Parathyroid adenoma (tissue), 2 donors: Measurements from ENCODE around the gene RNF112.

ENCODE experiments used
- H2AFZ ChIP-seq: fragments of 300-600 bp; sonication (generic); one replicate; pipeline ENCODE4 v1.7.0; 2017; ENCODE audit warnings: antibody characterized with exemption, mild to moderate bottlenecking
- H3K27ac ChIP-seq: fragments of 300-600 bp; sonication (generic); one replicate; pipeline ENCODE4 v1.7.0; 2017
- H3K27me3 ChIP-seq: fragments of 300-600 bp; sonication (generic); one replicate; pipeline ENCODE4 v1.7.0; 2017; ENCODE audit warnings: low read length; ENCODE audit not compliant: control insufficient read depth, insufficient read depth
- H3K36me3 ChIP-seq: fragments of 300-600 bp; sonication (generic); one replicate; pipeline ENCODE4 v1.7.0; 2017; ENCODE audit warnings: low read length; ENCODE audit not compliant: control insufficient read depth, insufficient read depth
- H3K4me1 ChIP-seq: fragments of 300-600 bp; sonication (generic); one replicate; pipeline ENCODE4 v1.7.0; 2017; ENCODE audit warnings: control low read depth
- H3K4me2 ChIP-seq: fragments of 300-600 bp; sonication (generic); one replicate; pipeline ENCODE4 v1.7.0; 2017; ENCODE audit warnings: low read length
- H3K4me3 ChIP-seq: fragments of 300-600 bp; sonication (generic); one replicate; pipeline ENCODE4 v1.7.0; 2017; ENCODE audit warnings: low read depth, low read length
- H3K79me2 ChIP-seq: fragments of 300-600 bp; sonication (generic); one replicate; pipeline ENCODE4 v1.7.0; 2017; ENCODE audit warnings: control low read depth
- H3K9ac ChIP-seq: fragments of 300-600 bp; sonication (generic); one replicate; pipeline ENCODE4 v1.7.0; 2017; ENCODE audit warnings: mild to moderate bottlenecking
- H3K9me3 ChIP-seq: fragments of 300-600 bp; sonication (generic); one replicate; pipeline ENCODE4 v1.7.0; 2017; ENCODE audit warnings: low read length; ENCODE audit not compliant: control insufficient read depth
- CTCF ChIP-seq: fragments of 300-600 bp; sonication (generic); IDR thresholded peaks from one replicate; pipeline ENCODE4 v1.7.0; 2017; ENCODE audit warnings: antibody characterized with exemption, mild to moderate bottlenecking
- donor health status: primary hyperparathyroidism.

The RNF112 gene

GRCh38 chr17:19372866-19373504 is 38.0 kb upstream of the RNF112 start:
- H2AFZ ChIP-seq, result no peak overlapping the region
- peaks cover 2% of the 10 kb centered on the region for H3K79me2 ChIP-seq
- H3K9me3 ChIP-seq, result no peaks in the 10 kb centered on the region
- no peak overlapping the region for H3K4me2 ChIP-seq
- no peaks in the 10 kb centered on the region for H3K27me3 ChIP-seq
- no peak overlapping the region for H3K4me3 ChIP-seq
- no peak overlapping the region for H3K27ac ChIP-seq
- no peaks in the 10 kb centered on the region for H3K36me3 ChIP-seq
- H3K9ac ChIP-seq, result no peak overlapping the region
- TF ChIP-seq CTCF, result no peak
- peaks cover 2% of the 10 kb centered on the region for H3K4me1 ChIP-seq

- Histone ChIP-seq H3K79me2 (peaks cover 2% of the 10 kb centered on the region), H3K9ac (no peak overlapping the region), H3K4me1 (peaks cover 3% of the 10 kb centered on the region), H3K4me3 (no peak overlapping the region), H2AFZ (no peak overlapping the region), H3K4me2 (no peak overlapping the region), H3K27ac (no peak overlapping the region), H3K36me3 (no peaks in the 10 kb centered on the region), H3K9me3 (no peaks in the 10 kb centered on the region), H3K27me3 (no peaks in the 10 kb centered on the region)
- TF ChIP-seq CTCF, result no peak
Measured at GRCh38 chr17:19374136-19374535, 36.9 kb upstream of the RNF112 start.

- Histone ChIP-seq H3K79me2 (peaks cover 2% of the 10 kb centered on the region), H3K27me3 (no peaks in the 10 kb centered on the region), H3K4me1 (peaks cover 7% of the 10 kb centered on the region), H3K9ac (no peak overlapping the region), H3K4me2 (no peak overlapping the region), H3K36me3 (no peaks in the 10 kb centered on the region), H3K27ac (no peak overlapping the region), H3K4me3 (no peak overlapping the region), H2AFZ (no peak overlapping the region), H3K9me3 (no peaks in the 10 kb centered on the region)
- TF ChIP-seq CTCF, result no peak
Measured at GRCh38 chr17:19375732-19376131, 35.3 kb upstream of the RNF112 start.

- peak overlapping the region; percentile 69 for H3K4me2 ChIP-seq
- peak overlapping the region; percentile 90 for H3K4me3 ChIP-seq
- peak overlapping the region; percentile 93 for H3K27ac ChIP-seq
- H3K79me2 ChIP-seq, result peaks cover 2% of the 10 kb centered on the region
- TF ChIP-seq CTCF, result no peak
- peak overlapping the region; percentile 70 for H3K9ac ChIP-seq
- no peaks in the 10 kb centered on the region for H3K36me3 ChIP-seq
- H3K4me1 ChIP-seq, result peaks cover 7% of the 10 kb centered on the region
- H3K9me3 ChIP-seq, result no peaks in the 10 kb centered on the region
- H2AFZ ChIP-seq, result peak overlapping the region; percentile 92
- no peaks in the 10 kb centered on the region for H3K27me3 ChIP-seq
Measured at GRCh38 chr17:19376811-19377210, 34.2 kb upstream of the RNF112 start.
